ENCODE results near the gene TMEM80. TPM values are rescaled to one million over a fixed set of nuclear protein-coding genes. Genes with fewer than 3 reads are reported as not detected.
"Not testable (repeated sequence)": the region's sequence is repeated elsewhere in the genome, so short reads cannot be mapped to it uniquely, and the experiment has no call there.

TMEM80 gene
- total RNA-seq, 2 experiments from 2014 or later: 21.0 to 22.0 TPM

GRCh38 chr11:650482-650881, 45.1 kb upstream of the TMEM80 start:
- DNase-seq (no peak), ATAC-seq (ENCODE audit: poor library complexity) (no peak)
- H3K4me1 Mint-ChIP-seq (ENCODE audit: low read depth): no peaks in the 10 kb centered on the region
- H3K27ac ChIP-seq (ENCODE audit: low read depth in 1 of 2, low read length in 2 of 2): no peak overlapping the region
- peaks cover 11% of the 10 kb centered on the region for H3K36me3 ChIP-seq (ENCODE audit: insufficient read depth, low read length)
- H3K4me3 ChIP-seq (ENCODE audit: low read length): no peak overlapping the region
- intact Hi-C loops (cut with DNase I, micrococcal nuclease): no loop called here
- CTCF ChIA-PET: no interaction called here
- no peaks in the 10 kb centered on the region for H3K27me3 Mint-ChIP-seq
- no peaks in the 10 kb centered on the region for H3K9me3 Mint-ChIP-seq
- POLR2A ChIA-PET: no interaction called here
- no peaks in the 10 kb centered on the region for H3K27me3 ChIP-seq (ENCODE audit: control insufficient read depth in 1 of 2, insufficient read depth in 2 of 2, low read length in 2 of 2)
- H3K9me3 ChIP-seq (ENCODE audit: control insufficient read depth in 1 of 2, insufficient read depth in 1 of 2, low read length in 2 of 2): no peaks in the 10 kb centered on the region
- peaks cover 27% of the 10 kb centered on the region for H3K36me3 Mint-ChIP-seq (ENCODE audit: low read depth)
- no peak overlapping the region for H3K4me3 Mint-ChIP-seq
- H3K4me1 ChIP-seq (ENCODE audit: insufficient read depth, low read length): no peaks in the 10 kb centered on the region
- no peak for TF ChIP-seq CTCF (IDR thresholded peaks at IDR 0.05)
- no peak overlapping the region for H3K27ac Mint-ChIP-seq

GRCh38 chr11:653136-653535, 42.5 kb upstream of the TMEM80 start:
- ATAC-seq (ENCODE audit: poor library complexity); H3K9me3 Mint-ChIP-seq; intact Hi-C loops (cut with DNase I, micrococcal nuclease); H3K27me3 ChIP-seq (ENCODE audit: control insufficient read depth in 1 of 2, insufficient read depth in 2 of 2, low read length in 2 of 2); H3K4me1 Mint-ChIP-seq (ENCODE audit: low read depth); H3K4me3 Mint-ChIP-seq; H3K27me3 Mint-ChIP-seq; H3K27ac ChIP-seq (ENCODE audit: low read depth in 1 of 2, low read length in 2 of 2); H3K9me3 ChIP-seq (ENCODE audit: control insufficient read depth in 1 of 2, insufficient read depth in 1 of 2, low read length in 2 of 2); POLR2A ChIA-PET; DNase-seq; H3K27ac Mint-ChIP-seq; H3K4me3 ChIP-seq (ENCODE audit: low read length); H3K4me1 ChIP-seq (ENCODE audit: insufficient read depth, low read length); CTCF ChIA-PET: not testable (repeated sequence)
- H3K36me3 Mint-ChIP-seq (ENCODE audit: low read depth): peaks cover 28% of the 10 kb centered on the region
- peaks cover 25% of the 10 kb centered on the region for H3K36me3 ChIP-seq (ENCODE audit: insufficient read depth, low read length)

- H3K36me3 ChIP-seq (ENCODE audit: insufficient read depth, low read length): peaks cover 31% of the 10 kb centered on the region
- H3K36me3 Mint-ChIP-seq (ENCODE audit: low read depth): peaks cover 28% of the 10 kb centered on the region
- no peak overlapping the region for H3K27ac ChIP-seq (ENCODE audit: low read depth in 1 of 2, low read length in 2 of 2)
- H3K4me3 ChIP-seq (ENCODE audit: low read length): no peak overlapping the region
- no peaks in the 10 kb centered on the region for H3K9me3 ChIP-seq (ENCODE audit: control insufficient read depth in 1 of 2, insufficient read depth in 1 of 2, low read length in 2 of 2)
- no peak overlapping the region for H3K27ac Mint-ChIP-seq
- H3K4me3 Mint-ChIP-seq: no peak overlapping the region
- no peak for TF ChIP-seq CTCF (IDR thresholded peaks at IDR 0.05)
- H3K27me3 Mint-ChIP-seq: no peaks in the 10 kb centered on the region
- H3K27me3 ChIP-seq (ENCODE audit: control insufficient read depth in 1 of 2, insufficient read depth in 2 of 2, low read length in 2 of 2): no peaks in the 10 kb centered on the region
- H3K4me1 ChIP-seq (ENCODE audit: insufficient read depth, low read length): no peaks in the 10 kb centered on the region
- POLR2A ChIA-PET: no interaction called here
- no peaks in the 10 kb centered on the region for H3K9me3 Mint-ChIP-seq
- intact Hi-C loops (cut with DNase I, micrococcal nuclease): no loop called here
- H3K4me1 Mint-ChIP-seq (ENCODE audit: low read depth): no peaks in the 10 kb centered on the region
- DNase-seq (no peak), ATAC-seq (ENCODE audit: poor library complexity) (no peak)
- CTCF ChIA-PET: no interaction called here
Measured at GRCh38 chr11:653837-654236, 41.8 kb upstream of the TMEM80 start.

GRCh38 chr11:654444-654843, 41.2 kb upstream of the TMEM80 start:
- peaks cover 36% of the 10 kb centered on the region for H3K36me3 ChIP-seq (ENCODE audit: insufficient read depth, low read length)
- CTCF ChIA-PET; H3K27me3 Mint-ChIP-seq; DNase-seq; ATAC-seq (ENCODE audit: poor library complexity); H3K4me1 Mint-ChIP-seq (ENCODE audit: low read depth); H3K27me3 ChIP-seq (ENCODE audit: control insufficient read depth in 1 of 2, insufficient read depth in 2 of 2, low read length in 2 of 2); POLR2A ChIA-PET; H3K9me3 ChIP-seq (ENCODE audit: control insufficient read depth in 1 of 2, insufficient read depth in 1 of 2, low read length in 2 of 2); intact Hi-C loops (cut with DNase I, micrococcal nuclease); H3K4me3 Mint-ChIP-seq; H3K4me1 ChIP-seq (ENCODE audit: insufficient read depth, low read length); H3K4me3 ChIP-seq (ENCODE audit: low read length); H3K27ac Mint-ChIP-seq; H3K9me3 Mint-ChIP-seq; H3K27ac ChIP-seq (ENCODE audit: low read depth in 1 of 2, low read length in 2 of 2): not testable (repeated sequence)
- peaks cover 31% of the 10 kb centered on the region for H3K36me3 Mint-ChIP-seq (ENCODE audit: low read depth)
